ENCODE measurements around the gene BTG1. TPM values are rescaled to one million over a fixed set of nuclear protein-coding genes. Genes with fewer than 3 reads are reported as not detected.

The BTG1 gene
- total and polyA plus RNA-seq, 4 donors = 13.7 to 107 (median 28.9) TPM

- TF ChIP-seq HNF4A (conservative IDR thresholded peaks at IDR 0.05) (no peak), RXRA (IDR thresholded peaks at IDR 0.05) (no peak), YY1 (IDR thresholded peaks at IDR 0.05) (no peak), FOXA2 (IDR thresholded peaks at IDR 0.05) (no peak), RAD21 (IDR thresholded peaks at IDR 0.05) (no peak), ZBTB33 (IDR thresholded peaks at IDR 0.05) (no peak), JUND (IDR thresholded peaks at IDR 0.05) (no peak), EGR1 (IDR thresholded peaks at IDR 0.05; ENCODE audit: low read depth in 2 of 2) (no peak), NR2F2 (IDR thresholded peaks at IDR 0.05) (no peak), FOXA1 (IDR thresholded peaks at IDR 0.05) (no peak), TAF1 (conservative IDR thresholded peaks at IDR 0.05) (no peak), CTCF (IDR thresholded peaks at IDR 0.05; ENCODE audit: low read depth, low read length, missing input control) (no peak), ATF3 (IDR thresholded peaks at IDR 0.05) (no peak), SP1 (IDR thresholded peaks at IDR 0.05) (no peak), REST (IDR thresholded peaks at IDR 0.05) (no peak), HNF4G (IDR thresholded peaks at IDR 0.05) (no peak), GABPA (IDR thresholded peaks at IDR 0.05 in 1 of 2, conservative IDR thresholded peaks at IDR 0.05 in 1 of 2) (no peak)
- no peak for DNase-seq (ENCODE audit: low spot score)
- 71% methylated on average over 1 of the region's 1 CpG for WGBS
- no peaks in the 10 kb centered on the region for H3K36me3 ChIP-seq (ENCODE audit: control insufficient read depth in 4 of 4, insufficient read depth in 3 of 4, low read depth in 1 of 4, low read length in 3 of 4)
- H3K27ac ChIP-seq (ENCODE audit: low read depth in 1 of 2, low read length in 2 of 2) = no peak overlapping the region
- H3K9ac ChIP-seq (ENCODE audit: low read depth in 1 of 2, low read length in 2 of 2) = no peak overlapping the region
- H3K4me3 ChIP-seq (ENCODE audit: low read depth in 1 of 3, low read length in 3 of 3) = no peak overlapping the region
- H3K9me3 ChIP-seq (ENCODE audit: control insufficient read depth in 4 of 4, low read length in 3 of 4) = no peaks in the 10 kb centered on the region
- no peaks in the 10 kb centered on the region for H3K4me1 ChIP-seq (ENCODE audit: control insufficient read depth in 4 of 4, insufficient read depth in 4 of 4, low read length in 3 of 4)
- no peaks in the 10 kb centered on the region for H3K27me3 ChIP-seq (ENCODE audit: control insufficient read depth in 4 of 4, insufficient read depth in 4 of 4, low read length in 3 of 4)
Observed at GRCh38 chr12:92164712-92165111, 19.1 kb upstream of the BTG1 start.

GRCh38 chr12:92162079-92162478 lies 16.4 kb upstream of the BTG1 start:
- DNase-seq (ENCODE audit: low spot score) = no peak
- Histone ChIP-seq H3K9me3 (ENCODE audit: control insufficient read depth in 4 of 4, low read length in 3 of 4) (no peaks in the 10 kb centered on the region), H3K27ac (ENCODE audit: low read depth in 1 of 2, low read length in 2 of 2) (no peak overlapping the region), H3K4me3 (ENCODE audit: low read depth in 1 of 3, low read length in 3 of 3) (no peak overlapping the region), H3K4me1 (ENCODE audit: control insufficient read depth in 4 of 4, insufficient read depth in 4 of 4, low read length in 3 of 4) (peaks cover 0 to 3% (median 0%) of the 10 kb centered on the region in 4 donors), H3K27me3 (ENCODE audit: control insufficient read depth in 4 of 4, insufficient read depth in 4 of 4, low read length in 3 of 4) (no peaks in the 10 kb centered on the region), H3K36me3 (ENCODE audit: control insufficient read depth in 4 of 4, insufficient read depth in 3 of 4, low read depth in 1 of 4, low read length in 3 of 4) (no peaks in the 10 kb centered on the region), H3K9ac (ENCODE audit: low read depth in 1 of 2, low read length in 2 of 2) (no peak overlapping the region)
- 95% methylated on average over 1 of the region's 1 CpG for WGBS
- TF ChIP-seq NR2F2 (IDR thresholded peaks at IDR 0.05) = no peak

Measured in liver (tissue), 9 donors.